Measurements from ENCODE around the gene PPM1L.

Gene PPM1L

DNA sequence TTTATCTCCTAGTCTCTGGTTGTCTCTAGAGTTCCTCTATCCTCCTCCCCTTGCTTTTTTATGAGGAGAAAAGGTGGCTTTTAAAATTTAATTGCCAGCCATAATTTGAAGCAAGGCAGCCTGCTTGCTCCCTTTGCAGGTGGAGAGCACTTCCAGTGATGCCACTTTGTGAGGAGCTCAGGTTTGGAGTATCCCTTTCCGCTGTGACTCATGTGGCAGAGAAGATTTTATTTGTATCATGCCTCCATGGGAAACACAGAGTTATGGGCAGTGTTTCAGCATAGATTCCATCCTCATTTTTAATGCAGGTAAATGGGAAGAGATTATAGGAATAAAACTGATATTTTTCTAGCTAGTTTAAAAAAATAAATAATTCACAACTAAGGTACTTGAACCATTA is 7.0 kb downstream of the PPM1L start:
- no peak for DNase-seq (ENCODE audit: low read depth)

DNA sequence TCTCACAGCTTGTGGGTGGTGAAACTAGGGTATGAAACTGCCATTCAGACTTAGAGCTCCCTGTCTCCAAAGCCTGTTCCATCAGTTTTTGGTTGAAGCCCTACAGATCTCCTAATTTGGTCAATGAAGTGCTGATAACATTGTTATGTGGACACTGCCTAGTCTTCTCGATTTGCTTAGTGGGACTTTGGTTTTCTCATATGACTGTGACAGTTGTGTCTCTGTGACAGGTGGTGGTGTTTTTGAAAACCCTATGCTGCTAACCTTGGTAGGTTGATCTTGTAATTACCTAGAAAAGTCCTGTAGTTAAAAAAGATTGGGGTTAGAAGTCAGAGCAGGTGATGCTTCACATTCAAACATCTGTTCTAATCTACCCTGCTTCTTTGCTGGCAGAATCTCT is 9.2 kb downstream of the PPM1L start:
- no peak for DNase-seq (ENCODE audit: low read depth)

GRCh38 chr3:160768031-160768430 is 12.0 kb downstream of the PPM1L start:
- DNase-seq (ENCODE audit: low read depth), result no peak

GRCh38 chr3:160768918-160769317 is 12.9 kb downstream of the PPM1L start:
- no peak for DNase-seq (ENCODE audit: low read depth)

GRCh38 chr3:160771811-160772459 is 15.9 kb downstream of the PPM1L start:
- DNase-seq (ENCODE audit: low read depth), result no peak

DNA sequence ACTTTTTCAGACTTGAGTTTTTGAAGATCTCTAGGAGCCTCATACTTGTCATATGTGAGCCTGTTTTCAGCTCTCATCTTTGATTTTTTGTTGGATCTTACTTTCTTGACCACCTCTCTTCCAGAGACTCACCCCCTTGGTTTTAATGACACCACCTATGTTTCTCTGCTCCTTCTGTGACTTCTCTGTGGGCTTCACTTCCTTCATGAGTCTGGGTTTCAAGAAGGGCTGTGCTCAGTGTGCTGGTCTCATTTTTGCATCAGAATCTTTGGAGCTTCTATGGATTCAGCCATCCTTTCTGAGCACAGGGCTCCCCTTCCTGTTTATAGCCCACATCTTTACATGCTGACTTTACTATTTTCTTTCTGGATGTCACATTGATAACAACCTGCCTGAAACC is 17.7 kb downstream of the PPM1L start:
- no peak for DNase-seq (ENCODE audit: low read depth)

- no peak for DNase-seq (ENCODE audit: low read depth)
Observed at GRCh38 chr3:160774172-160774571, 18.1 kb downstream of the PPM1L start.

GRCh38 chr3:160778480-160778879 is 22.4 kb downstream of the PPM1L start:
- DNase-seq (ENCODE audit: low read depth), result no peak

GRCh38 chr3:160779040-160779439 is 23.0 kb downstream of the PPM1L start:
- no peak for DNase-seq (ENCODE audit: low read depth)

- no peak for DNase-seq (ENCODE audit: low read depth)
Observed at GRCh38 chr3:160780245-160780644, 24.2 kb downstream of the PPM1L start.

- DNase-seq (ENCODE audit: low read depth), result no peak
Observed at GRCh38 chr3:160781402-160781801, 25.4 kb downstream of the PPM1L start.

- DNase-seq (ENCODE audit: low read depth), result no peak
Observed at GRCh38 chr3:160781863-160782262, 25.8 kb downstream of the PPM1L start.

GRCh38 chr3:160784853-160785252 is 28.8 kb downstream of the PPM1L start:
- DNase-seq (ENCODE audit: low read depth), result no peak

GRCh38 chr3:160790726-160791125 is 34.7 kb downstream of the PPM1L start:
- no peak for DNase-seq (ENCODE audit: low read depth)

- no peak for DNase-seq (ENCODE audit: low read depth)
Observed at GRCh38 chr3:160792540-160792939, 36.5 kb downstream of the PPM1L start.

DNA sequence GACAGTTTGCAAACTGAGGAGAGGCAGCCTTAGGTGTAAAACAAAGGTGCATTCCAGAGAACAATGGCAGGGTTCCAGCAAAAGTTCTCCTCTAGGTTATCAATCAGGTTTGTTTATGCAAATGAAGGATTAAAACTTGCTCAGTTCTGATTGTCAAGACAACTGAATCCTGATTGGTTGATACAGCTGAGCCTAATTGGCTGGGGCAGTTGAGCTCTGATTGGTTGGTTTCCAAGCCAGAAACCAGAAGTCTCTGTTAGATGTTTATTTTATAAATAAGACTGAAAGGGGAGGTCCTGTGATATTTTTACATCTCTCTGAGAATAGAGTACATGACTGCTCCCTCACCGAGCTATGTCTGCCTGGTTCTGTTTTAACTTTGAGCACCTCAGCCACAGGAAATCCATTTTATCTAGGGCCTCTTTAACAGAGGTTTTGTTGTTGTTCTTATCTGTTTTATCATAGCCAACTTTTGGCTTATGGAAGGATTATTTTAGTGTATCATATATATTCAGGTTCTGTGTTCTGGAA is 37.8 kb downstream of the PPM1L start:
- no peak for DNase-seq (ENCODE audit: low read depth)

GRCh38 chr3:160796089-160796812 is 40.2 kb downstream of the PPM1L start:
- no peak for DNase-seq (ENCODE audit: low read depth)

DNA sequence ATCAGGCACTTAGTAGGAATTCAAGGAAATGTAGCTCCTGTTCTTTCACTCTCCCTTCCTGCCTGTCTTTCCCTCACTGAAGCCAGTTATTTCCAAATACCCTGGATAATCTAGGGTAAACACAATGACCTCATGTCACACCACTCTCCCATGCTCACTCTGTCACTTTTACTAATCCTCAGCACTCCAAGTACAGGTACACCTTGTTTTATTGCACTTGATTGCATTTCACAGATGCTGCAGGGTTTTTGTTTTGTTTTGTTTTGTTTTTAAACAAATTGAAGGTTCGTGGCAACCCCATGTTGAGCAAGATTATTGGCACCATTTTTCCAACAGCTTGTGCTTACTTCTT is 40.8 kb downstream of the PPM1L start:
- no peak for DNase-seq (ENCODE audit: low read depth)

DNA sequence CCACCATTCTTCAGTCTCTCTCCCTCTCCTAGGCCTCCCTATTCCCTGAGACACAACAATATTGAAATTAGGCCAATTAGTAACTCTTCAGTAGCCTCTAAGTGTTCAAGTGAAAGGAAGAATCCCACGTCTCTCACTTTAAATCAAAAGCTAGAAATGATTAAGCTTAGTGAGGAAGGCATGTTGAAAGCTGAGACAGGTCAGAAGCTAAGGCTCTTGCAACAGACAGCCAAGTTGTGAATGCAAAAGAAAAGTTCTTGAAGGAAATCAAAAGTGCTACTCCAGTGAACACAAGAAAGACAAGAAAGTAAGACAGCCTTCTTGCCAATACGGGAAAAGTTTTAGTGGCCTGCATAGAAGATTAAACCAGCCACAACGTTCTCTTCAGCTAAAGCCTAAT is 41.3 kb downstream of the PPM1L start:
- no peak for DNase-seq (ENCODE audit: low read depth)

- no peak for DNase-seq (ENCODE audit: low read depth)
Observed at GRCh38 chr3:160801386-160802118, 45.5 kb downstream of the PPM1L start.

DNA sequence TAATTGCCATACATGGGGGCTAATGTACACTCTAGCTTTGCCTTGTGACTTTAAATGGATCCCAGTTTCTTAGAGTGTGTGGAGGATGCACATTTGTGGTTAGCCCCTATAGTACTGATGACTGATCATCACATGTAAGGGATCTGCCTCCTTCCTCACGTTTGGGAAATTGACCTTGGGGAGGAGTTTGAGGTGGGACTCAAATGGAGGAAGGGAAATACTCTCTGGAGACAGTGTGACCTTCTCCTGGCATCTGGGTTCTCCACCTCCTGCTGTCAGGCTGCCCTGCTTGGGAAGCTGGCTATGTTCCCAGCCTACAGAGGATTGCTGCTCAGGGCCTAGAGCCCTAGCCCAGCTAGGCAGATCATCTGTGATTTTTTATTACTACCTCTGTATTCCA is 48.7 kb downstream of the PPM1L start:
- no peak for DNase-seq (ENCODE audit: low read depth)

GRCh38 chr3:160806094-160806493 is 50.1 kb downstream of the PPM1L start:
- DNase-seq (ENCODE audit: low read depth), result no peak

DNA sequence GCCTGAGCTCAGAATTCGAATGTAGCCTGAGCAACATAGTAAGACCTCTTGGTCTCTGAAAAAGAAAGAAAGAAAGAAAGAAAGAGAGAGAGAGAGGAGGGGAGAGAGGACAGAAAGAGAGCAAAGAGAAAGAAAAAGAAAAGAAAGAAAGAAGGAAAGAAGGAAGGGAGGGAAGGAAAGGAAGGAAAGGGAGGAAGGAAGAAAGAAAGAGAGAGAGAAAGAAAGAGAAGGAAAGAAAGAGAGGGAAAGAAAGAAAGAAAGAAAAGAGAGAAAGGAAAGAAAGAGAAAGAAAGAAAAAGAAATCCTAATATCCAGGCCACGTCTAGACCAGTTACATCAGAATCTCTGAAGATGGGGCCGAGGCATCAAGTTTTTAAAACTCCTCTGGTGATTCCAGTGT is 50.7 kb downstream of the PPM1L start:
- no peak for DNase-seq (ENCODE audit: low read depth)

Measured in activated gamma-delta T cell treated with anti-CD3 and anti-CD28 coated beads, Interleukin-2, amount 50 U/mL, for 16 hours (primary cell).